Retinal pigment epithelial cell (primary cell): ENCODE measurements around the gene PDE5A.

Experiments
- DNase-seq: peaks from one replicate; pipeline ENCODE4 v3.0.0-alpha.2; 2010; ENCODE audit warnings: low read depth
- H3K4me3 ChIP-seq: 2 replicates; pipeline ENCODE4 v1.5.1; 2011; ENCODE audit warnings: mild to moderate bottlenecking, low read length, control low read depth, moderate library complexity
- TF ChIP-seq, protein P1 (sequence below): conservative IDR thresholded peaks from 2 replicates; pipeline ENCODE4 v1.5.1; 2011; ENCODE audit warnings: low read depth, low read length, control low read depth, inconsistent platforms

The PDE5A gene

DNA sequence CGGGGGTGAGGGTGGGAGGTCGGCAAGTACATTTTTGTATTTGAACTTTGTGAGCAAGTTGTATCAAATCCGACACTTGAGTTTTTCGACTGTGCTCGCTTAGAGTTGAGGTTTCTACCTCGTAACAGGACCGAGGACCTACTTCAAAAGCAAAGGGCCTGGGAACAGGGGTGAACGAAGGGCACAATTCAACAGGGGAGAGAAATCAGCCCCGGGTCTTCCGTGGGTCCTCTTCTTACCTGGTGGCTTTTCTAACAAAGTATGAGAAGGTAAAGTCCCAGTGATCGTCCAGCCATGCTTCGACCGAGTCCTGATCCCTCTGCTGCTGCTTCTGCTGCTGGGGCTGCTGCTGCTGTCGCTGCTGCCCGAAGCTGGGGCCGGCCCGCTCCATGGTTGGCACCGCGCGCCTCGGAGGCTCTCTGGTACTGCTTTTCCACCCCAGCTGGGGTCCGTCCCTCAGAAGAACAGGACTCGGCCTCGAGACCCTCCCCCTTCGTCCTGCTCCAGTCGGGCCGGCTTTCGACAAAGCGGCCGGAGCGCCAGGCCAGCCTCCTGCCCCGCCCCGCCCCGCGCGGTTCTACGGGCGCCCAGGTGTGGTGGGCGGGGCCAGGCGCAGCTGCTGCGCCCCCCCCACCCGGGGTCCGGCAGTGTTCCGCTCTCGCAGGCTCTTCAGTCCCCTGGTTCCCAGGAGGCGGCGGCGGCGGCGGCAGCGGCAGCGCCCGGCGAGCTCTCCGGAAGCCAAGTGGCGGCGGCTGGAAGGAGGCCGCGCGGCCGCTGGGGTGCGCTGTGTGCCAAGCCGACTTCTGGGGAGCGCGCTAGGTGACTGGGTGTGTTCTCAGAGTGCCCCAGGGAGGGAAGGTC, at the start of gene PDE5A:
PDE5A (minus strand) TSS at position 524 of the 861 bp plus-strand sequence; CDS start at position 391, 133 bp downstream.
- TF ChIP-seq, protein P1, sequence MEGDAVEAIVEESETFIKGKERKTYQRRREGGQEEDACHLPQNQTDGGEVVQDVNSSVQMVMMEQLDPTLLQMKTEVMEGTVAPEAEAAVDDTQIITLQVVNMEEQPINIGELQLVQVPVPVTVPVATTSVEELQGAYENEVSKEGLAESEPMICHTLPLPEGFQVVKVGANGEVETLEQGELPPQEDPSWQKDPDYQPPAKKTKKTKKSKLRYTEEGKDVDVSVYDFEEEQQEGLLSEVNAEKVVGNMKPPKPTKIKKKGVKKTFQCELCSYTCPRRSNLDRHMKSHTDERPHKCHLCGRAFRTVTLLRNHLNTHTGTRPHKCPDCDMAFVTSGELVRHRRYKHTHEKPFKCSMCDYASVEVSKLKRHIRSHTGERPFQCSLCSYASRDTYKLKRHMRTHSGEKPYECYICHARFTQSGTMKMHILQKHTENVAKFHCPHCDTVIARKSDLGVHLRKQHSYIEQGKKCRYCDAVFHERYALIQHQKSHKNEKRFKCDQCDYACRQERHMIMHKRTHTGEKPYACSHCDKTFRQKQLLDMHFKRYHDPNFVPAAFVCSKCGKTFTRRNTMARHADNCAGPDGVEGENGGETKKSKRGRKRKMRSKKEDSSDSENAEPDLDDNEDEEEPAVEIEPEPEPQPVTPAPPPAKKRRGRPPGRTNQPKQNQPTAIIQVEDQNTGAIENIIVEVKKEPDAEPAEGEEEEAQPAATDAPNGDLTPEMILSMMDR, result peak; percentile 61
- no peak for DNase-seq
- peak within 1 kb of the TSS; percentile 75 for H3K4me3 ChIP-seq

DNA sequence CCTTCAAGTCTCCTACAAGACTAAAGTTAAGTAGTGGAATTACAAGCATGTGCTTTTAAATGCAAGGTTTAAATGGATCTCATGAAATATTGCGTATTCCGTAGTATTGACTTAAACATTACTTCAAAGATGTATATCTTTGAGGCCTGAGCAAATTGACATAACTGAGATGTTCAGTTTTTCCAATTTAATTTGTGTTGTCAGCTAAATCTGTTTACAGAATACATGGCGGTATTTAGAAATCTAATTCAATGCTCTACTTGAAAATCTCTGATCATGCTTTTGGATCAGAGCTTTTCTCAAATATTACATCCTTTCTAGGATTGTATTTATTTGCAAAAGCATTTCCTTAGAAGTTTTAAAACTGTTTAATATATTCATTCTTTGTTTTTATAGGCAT, 47.5 kb upstream of the PDE5A start:
- TF ChIP-seq, protein P1, result no peak
- DNase-seq, result no peak
- H3K4me3 ChIP-seq, result no peak overlapping the region

DNA sequence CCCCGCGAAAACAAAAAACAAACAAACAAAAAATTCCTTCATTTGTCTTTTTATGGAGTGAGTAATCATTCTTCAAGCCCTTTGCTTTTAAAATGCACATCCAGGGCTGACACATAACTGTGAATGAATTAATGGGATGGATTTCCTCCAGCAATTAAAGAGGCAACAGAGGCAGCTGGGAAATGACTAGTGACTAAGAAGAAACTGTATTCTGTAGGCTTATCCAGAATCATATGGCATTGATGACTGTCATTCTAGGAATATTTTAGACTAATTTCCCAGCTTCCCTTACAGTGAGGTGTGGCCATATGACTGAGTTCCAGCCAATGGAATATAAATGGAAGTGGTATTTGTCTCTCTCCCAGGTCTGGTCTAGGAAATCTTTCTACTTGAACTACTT, 46.8 kb upstream of the PDE5A start:
- TF ChIP-seq, protein P1, result no peak
- DNase-seq, result no peak
- H3K4me3 ChIP-seq, result no peak overlapping the region

DNA sequence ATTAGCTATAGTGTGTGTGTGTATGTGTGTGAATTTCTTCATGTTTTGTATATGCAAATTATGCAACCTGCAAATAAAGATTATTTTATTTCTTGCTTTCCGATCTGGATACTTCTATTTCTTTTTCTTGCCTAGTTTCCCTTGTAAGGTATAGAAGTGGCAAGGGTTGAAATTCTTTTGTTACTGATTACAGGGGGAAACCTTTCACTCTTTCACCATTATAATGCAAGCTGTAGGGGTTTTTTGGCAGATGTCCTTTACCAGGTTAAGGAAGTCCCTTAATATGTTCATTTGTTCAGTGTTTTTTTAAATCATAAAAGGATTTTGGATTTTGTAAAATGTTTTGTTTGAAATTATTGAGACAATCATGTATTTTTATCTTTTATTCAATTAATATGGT, 44.3 kb upstream of the PDE5A start:
- no peak for DNase-seq
- TF ChIP-seq, protein P1, result no peak
- H3K4me3 ChIP-seq, result no peak overlapping the region

DNA sequence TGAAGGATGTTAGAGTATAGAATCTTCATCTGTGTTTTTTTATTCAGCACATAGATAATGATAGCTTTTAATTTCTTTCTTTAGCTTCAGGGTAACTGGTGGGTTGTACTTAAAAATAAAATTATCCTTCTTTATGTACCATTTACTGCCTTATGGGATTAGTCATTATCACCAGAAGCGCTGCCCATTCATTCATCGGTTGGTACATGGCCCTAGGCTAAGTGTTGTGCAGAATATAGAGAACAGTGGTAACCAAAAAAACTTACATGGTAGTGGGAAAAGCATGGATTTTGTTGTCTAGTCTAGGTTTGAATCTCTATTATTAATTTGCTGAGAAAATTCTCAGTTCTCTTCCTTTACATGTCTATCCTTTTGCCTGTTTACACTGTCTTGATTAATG, 43.5 kb upstream of the PDE5A start:
- H3K4me3 ChIP-seq, result no peak overlapping the region
- TF ChIP-seq, protein P1, result no peak
- no peak for DNase-seq

DNA sequence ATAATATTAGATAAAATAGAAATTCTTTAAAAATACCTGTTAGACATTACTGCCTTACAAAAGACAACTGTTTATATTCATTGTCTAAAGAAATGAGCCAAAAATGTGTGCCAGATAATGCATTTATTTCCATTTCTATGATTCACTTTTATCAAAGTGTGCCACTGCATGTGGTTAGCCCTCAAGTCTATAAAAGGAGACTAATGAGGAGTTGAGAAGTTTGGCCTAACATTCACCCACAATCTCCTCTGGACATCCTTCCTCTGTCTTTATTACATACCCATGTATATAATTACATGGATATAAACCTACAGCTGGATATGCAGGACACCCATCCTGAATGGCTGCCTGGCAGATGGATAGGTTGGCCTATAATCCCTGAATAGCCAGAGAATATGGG, 42.6 kb upstream of the PDE5A start:
- TF ChIP-seq, protein P1, result no peak
- no peak for DNase-seq
- no peak overlapping the region for H3K4me3 ChIP-seq

DNA sequence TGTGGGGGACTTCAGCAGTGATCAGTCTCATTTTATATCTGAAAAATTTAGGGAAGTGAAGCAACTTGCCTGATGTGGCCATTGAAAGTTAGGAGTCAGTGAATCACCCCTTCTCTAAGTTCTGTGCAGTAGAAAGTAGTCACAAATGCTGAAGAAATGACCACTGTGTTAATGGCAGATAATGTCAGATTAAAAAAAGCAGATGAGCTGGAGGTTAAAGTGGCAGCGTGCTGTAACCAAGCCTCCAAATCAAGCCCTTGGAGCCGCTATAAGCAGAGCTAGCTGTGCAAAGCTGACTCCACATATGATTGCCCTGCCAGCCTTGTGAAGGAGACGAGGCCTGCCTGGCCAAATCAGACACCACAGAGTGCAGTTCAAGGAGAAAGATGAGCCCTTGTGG, 39.2 kb upstream of the PDE5A start:
- H3K4me3 ChIP-seq, result no peak overlapping the region
- TF ChIP-seq, protein P1, result no peak
- no peak for DNase-seq
